Measurements from ENCODE around the gene AFF3. TPM values are rescaled to one million over a fixed set of nuclear protein-coding genes. Genes with fewer than 3 reads are reported as not detected.
A peak's percentile ranks its signal among the peaks of the same experiment; 100 is the strongest.

The AFF3 gene
- total and polyA plus RNA-seq, 2 of the 8 experiments (the other 6 are each of a cell fraction or from before 2014, with no cell fraction given): 0.27 to 3.0 TPM

DNA sequence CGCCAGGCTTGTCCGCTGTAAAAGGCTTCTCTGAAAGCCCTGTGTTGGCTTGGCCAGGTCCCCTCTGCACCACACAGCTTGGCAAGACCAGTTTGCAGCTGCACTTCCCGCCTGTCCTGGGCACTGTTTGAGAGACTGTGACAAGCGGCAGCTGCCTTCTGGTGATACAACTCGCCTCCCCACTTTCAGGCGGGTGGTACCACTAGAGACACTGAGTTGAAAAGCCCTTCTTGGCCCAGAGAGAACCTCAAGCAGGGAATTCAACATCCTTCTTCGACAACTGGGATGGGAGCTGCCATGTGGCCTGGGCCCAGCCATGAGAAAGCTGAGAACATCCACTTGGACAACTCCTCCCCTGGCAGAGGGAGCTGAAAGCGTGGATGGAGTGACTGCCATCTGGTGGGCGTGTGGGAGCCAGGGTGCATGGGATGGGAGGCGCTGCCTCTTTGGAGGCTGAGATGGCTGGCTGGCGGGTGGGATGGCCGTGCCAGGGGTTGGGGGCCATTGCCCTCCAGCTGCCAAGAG is 527.1 kb downstream of the AFF3 start:
- WGBS, 2 experiments (ENCODE audit: extremely low coverage in 1 of 2, insufficient coverage in 1 of 2, insufficient read length in 1 of 2, insufficient replicate concordance in 2 of 2, low coverage in 1 of 2, low lambda C conversion rate in 2 of 2, missing lambda C conversion rate in 1 of 2): 90% methylated on average over 12 of the region's 12 CpGs; no CpG with 5 or more reads in 1 of the 2 experiments
- Histone ChIP-seq H3K4me1 (replicated peaks in 1 of 4; ENCODE audit: control insufficient read depth in 3 of 4, insufficient read depth in 4 of 4, low read length in 3 of 4) (no peaks in the 10 kb centered on the region), H3K9me3 (ENCODE audit: insufficient read depth in 2 of 2, low read depth in 1 of 2, low read length in 1 of 2) (no peaks in the 10 kb centered on the region), H3K27me3 (replicated peaks in 1 of 4; ENCODE audit: control insufficient read depth in 3 of 4, extremely low read depth in 1 of 4, insufficient read depth in 3 of 4, low read length in 3 of 4) (no peaks in the 10 kb centered on the region), H2AFZ (ENCODE audit: low read length) (peak overlapping the region; percentile 25; the same call in 1 of the 2 replicates), H3K23ac (ENCODE audit: insufficient read length) (no peak overlapping the region), H4K20me1 (replicated peaks in 1 of 2; ENCODE audit: control insufficient read depth in 1 of 2, insufficient read depth in 2 of 2, low read length in 2 of 2) (no peaks in the 10 kb centered on the region), H3K4ac (replicated peaks; ENCODE audit: insufficient read length, low read depth, low read length) (no peak overlapping the region), H3K14ac (ENCODE audit: insufficient read length) (no peak overlapping the region), H3K18ac (ENCODE audit: extremely low read depth, low read length) (no peak overlapping the region), H2BK5ac (ENCODE audit: low read depth, low read length) (no peak overlapping the region), H3K36me3 (ENCODE audit: control insufficient read depth in 2 of 4, insufficient read depth in 4 of 4, low read length in 3 of 4) (no peaks in the 10 kb centered on the region), H2BK12ac (ENCODE audit: low read depth, low read length) (no peak overlapping the region), H3K23me2 (ENCODE audit: low read depth, low read length) (no peaks in the 10 kb centered on the region), H4K5ac (ENCODE audit: insufficient read length, low read depth, low read length) (no peak overlapping the region), H3K79me1 (ENCODE audit: low read depth, low read length) (no peaks in the 10 kb centered on the region), H2BK15ac (ENCODE audit: low read length) (no peak overlapping the region), H3K9ac (replicated peaks in 1 of 4; ENCODE audit: extremely low read depth in 1 of 4, low read depth in 3 of 4, low read length in 3 of 4) (no peak overlapping the region), H2AK5ac (ENCODE audit: low read depth, low read length) (no peak overlapping the region; the same call in 1 of the 2 replicates), H3K56ac (replicated peaks; ENCODE audit: insufficient read length, low read depth, low read length) (no peak overlapping the region), H4K91ac (replicated peaks; ENCODE audit: insufficient read length, low read length) (no peak overlapping the region), H3K79me2 (ENCODE audit: control insufficient read depth in 1 of 2, insufficient read depth in 2 of 2, low read length in 2 of 2) (no peaks in the 10 kb centered on the region), H4K8ac (ENCODE audit: extremely low read depth, insufficient read depth, low read length) (no peak overlapping the region), H3K4me2 (ENCODE audit: insufficient read depth in 1 of 2, low read depth in 2 of 2, low read length in 2 of 2) (no peak overlapping the region), H2BK20ac (ENCODE audit: low read length) (no peak overlapping the region), H3K27ac (ENCODE audit: low read depth, low read length) (no peak overlapping the region), H2BK120ac (replicated peaks; ENCODE audit: low read depth, low read length) (no peak overlapping the region), H3K4me3 (ENCODE audit: extremely low read depth in 1 of 4, insufficient read depth in 2 of 4, low read depth in 3 of 4, low read length in 4 of 4) (no peak overlapping the region)
- POLR2A ChIA-PET (ENCODE audit: partially characterized antibody): interaction anchor here (0.6 kb wide), 1 partner anchor 645 kb away, joined by 3 read pairs; no protein-coding TSS in a partner anchor
- DNase-seq (ENCODE audit: low read depth in 1 of 2, low spot score in 2 of 2) (peak in 1 of 2 experiments; percentile 53), FAIRE-seq (no peak)
- CTCF ChIA-PET (ENCODE audit: partially characterized antibody): interaction anchor here (0.8 to 4.0 kb wide), 14 partner anchors 9 to 100 kb away, joined by 3 to 47 read pairs (median 4); no protein-coding TSS in a partner anchor
- TF ChIP-seq SP1 (IDR thresholded peaks at IDR 0.05; ENCODE audit: low read depth, low read length) (no peak), POLR2A (IDR thresholded peaks at IDR 0.05; ENCODE audit: control extremely low read depth in 1 of 2, low read depth in 2 of 2, low read length in 2 of 2) (no peak), MAX (IDR thresholded peaks at IDR 0.05) (peak; percentile 88), RAD21 (IDR thresholded peaks at IDR 0.05 in 1 of 2, conservative IDR thresholded peaks at IDR 0.05 in 1 of 2; ENCODE audit: low read depth in 2 of 2, low read length in 2 of 2) (peak; percentile 59 to 66), CTCF (IDR thresholded peaks at IDR 0.05; ENCODE audit: control extremely low read depth in 1 of 3, insufficient read depth in 1 of 3, low read depth in 1 of 3, low read length in 3 of 3) (peak; percentile 48 to 73 (median 57)), SUZ12 (IDR thresholded peaks at IDR 0.05; ENCODE audit: low read length) (no peak), USF2 (IDR thresholded peaks at IDR 0.05; ENCODE audit: low read length) (no peak)
- TF ChIP-seq, protein P1, sequence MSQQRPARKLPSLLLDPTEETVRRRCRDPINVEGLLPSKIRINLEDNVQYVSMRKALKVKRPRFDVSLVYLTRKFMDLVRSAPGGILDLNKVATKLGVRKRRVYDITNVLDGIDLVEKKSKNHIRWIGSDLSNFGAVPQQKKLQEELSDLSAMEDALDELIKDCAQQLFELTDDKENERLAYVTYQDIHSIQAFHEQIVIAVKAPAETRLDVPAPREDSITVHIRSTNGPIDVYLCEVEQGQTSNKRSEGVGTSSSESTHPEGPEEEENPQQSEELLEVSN (IDR thresholded peaks at IDR 0.05): peak; percentile 90
